HG02970 (cell line): ENCODE data around the gene IRGQ.

Experiments used
- ATAC-seq: cut with Tn5 transposase; IDR thresholded peaks from one replicate; pipeline ENCODE4 v1.9.1; 2021; ENCODE audit warnings: mild to moderate bottlenecking, moderate library complexity, moderate number of reproducible peaks; ENCODE audit not compliant: unreplicated experiment, low FRiP score

Gene IRGQ

DNA sequence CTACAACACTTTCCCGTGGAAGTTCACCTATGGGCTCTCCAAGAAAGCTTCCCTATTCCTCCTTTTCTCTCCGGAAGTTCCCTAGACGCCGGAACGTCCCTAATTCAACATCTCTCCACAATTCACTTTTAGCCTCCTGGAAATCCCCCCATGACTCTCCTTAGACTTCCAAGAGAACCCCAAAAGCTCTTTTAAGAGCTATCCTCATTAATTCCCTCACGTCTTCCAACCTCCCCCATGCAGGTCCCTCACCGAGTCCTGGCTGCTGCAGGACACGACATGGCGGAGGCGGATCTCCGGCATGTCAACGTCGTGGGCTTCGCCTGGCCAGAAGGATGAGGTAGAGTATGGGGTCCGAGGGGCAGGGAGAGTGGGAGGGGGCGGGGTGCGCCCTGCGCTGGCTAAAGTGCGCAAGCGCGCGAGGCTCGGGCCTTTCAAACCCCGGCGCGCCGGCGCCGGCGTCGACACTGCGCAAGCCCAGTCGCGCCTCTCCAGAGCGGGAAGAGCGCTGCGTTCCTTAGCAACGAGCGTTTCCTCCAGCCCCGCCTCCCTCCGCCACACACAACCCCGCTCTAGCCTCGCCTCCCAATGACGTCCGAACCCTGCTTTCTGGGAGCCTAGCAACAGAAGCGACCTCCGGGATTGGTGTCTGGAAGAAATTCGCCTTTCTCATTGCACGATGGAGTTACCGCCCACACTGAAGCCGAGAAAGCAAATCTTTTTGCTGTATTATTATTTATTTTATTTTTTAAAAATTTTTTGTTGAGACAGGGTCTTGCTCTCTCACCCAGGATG lies 20.6 kb downstream of the IRGQ start, which contains the start of the genes PINLYP and XRCC1:
Gene PINLYP (plus strand): TSS at position 646 of the 795 bp plus-strand sequence. CDS start 1,391 bp downstream, outside the sequence.
Gene XRCC1 (minus strand): TSS at position 372 of the 795 bp plus-strand sequence. CDS start 69 bp downstream, at position 303.
- ATAC-seq, result peak; percentile 91

DNA sequence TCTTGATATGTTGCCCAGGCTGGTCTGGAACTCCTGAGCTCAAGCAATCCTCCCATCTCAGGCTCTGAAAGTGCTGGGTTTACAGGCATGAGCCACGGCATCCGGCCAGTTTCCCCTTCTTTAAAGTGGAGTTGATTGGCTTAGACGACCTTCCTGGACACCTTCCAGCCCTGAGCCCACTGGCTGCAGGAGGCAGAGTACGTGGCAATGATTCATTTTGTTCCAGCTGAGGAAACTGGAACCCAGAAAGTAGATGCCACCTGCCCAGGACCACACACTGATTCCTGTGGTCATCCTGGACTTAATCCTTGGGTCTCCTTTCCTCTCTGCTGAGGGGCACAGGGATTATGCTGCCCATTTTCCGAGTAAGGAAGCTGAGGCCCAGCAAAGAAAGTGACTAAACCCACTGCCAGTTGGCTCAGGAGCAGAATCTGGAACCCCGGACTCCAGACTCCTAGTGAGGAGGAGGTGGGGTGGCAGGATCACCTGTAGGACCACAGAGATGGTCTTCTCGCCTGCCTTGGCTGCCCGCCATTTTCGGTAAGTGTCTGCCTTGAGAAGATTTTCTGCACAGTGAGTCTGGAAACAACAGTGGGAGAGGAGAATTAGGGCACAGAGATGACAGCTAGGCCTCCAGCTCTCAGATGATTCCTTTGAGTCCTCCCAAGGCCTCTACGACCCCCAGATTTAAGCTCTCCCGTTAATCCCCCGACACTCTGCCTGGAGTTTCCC lies 21.3 kb downstream of the IRGQ start:
- ATAC-seq, result no peak

DNA sequence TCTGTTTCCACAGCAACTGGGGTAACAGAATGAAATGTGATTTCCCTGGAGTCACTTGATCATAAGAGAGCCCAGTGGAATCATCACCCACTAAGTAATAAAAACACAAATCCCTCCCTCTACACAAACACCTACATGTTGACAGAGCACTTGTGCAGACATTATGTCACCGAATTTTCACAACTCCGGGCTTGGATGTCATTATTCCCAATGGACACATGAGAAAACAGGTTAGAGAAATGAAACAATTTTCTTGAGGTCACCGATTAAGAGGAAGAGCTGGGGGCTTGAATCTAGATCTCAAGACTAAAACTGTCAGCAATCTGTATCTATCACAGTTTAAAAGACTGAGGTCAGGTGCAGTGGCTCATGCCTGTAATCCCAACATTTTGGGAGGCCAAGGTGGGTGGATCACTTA lies 23.8 kb downstream of the IRGQ start:
- ATAC-seq, result no peak

DNA sequence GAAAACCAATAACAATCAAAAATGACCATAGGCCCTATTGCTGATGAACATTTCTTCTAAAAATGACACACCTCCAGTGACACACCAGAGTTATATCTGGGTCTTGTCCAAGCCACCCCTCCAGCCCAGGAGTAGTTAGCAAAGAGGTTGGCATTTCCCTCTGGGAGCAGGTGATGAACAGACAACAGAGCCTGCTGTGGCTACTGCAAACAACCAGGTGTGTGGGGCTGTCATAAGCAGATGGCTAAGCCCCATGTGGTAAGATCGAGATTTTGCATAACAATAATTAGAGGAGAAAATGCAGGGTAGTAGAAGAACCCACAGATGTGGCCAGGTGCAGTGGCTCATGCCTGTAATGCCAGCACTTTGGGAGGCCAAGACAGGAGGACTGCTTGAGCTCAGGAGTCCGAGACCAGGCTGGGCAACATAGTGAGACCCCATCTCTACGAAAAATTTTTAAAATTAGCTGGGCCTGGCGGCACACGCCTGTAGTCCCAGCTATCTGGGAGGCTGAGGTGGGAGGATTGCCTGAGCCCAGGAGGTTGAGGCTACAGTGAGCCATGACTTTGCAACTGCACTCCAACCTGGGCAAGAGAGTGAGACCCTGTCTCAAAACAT lies 25.7 kb downstream of the IRGQ start:
- no peak for ATAC-seq

GRCh38 chr19:43569657-43570056 lies 26.3 kb downstream of the IRGQ start:
- ATAC-seq, result no peak

- ATAC-seq, result no peak
Measured at GRCh38 chr19:43564800-43565199, 31.1 kb downstream of the IRGQ start.

DNA sequence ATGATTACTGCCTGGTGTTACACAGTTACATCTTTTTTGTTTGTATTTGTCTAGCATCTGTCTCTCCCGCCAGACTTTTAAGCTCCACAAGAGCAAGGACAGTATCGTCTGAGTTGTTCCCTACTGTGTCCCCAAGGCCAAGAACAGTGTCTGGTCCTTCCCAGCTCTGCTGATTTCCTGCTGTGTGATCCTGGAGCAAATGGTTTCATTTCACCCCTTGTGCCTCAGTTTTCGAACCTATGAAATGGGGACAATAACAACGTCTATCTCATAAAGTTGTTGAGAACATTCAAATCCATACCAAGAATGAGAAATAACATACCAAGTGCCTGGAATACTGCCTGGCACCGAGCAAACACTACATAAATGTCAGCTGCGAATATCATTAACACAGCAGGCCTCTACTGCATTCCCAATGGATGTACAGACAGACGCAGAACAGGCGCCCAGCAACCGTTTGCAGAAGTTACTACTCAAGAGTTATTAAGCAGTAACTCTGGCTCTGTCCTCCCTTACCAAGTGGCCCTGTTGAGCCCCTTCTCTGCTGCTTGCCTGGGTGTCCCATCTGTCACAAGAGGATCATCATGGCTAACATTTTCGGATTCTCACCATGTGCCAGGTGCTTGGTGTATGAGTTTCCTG lies 32.0 kb downstream of the IRGQ start:
- ATAC-seq, result no peak

DNA sequence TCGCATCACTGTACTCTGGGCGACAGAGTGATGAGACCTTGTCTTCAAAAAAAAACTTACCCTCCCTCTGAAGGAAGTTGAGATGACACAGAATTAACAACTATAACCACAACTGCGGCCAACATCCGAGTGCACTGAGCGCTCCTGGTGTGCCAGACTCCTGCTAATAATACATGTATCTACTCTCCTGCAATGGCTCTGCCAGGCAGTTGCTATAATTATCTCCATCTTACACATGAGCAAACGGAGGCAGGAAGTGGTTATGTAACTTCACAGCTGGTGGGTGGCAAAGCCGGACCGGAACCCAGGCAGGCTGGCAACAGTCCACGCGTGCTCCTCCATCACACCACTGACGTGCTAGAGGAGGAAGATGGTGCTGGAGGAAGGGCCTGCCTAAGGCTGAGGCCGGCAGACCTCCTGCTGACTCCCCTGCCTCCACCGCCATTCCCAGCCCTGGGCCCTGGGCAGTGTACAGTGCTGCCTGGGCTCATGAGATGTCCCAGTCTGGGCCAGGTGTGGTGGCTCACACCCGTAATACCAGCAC lies 33.2 kb downstream of the IRGQ start:
- ATAC-seq, result no peak

DNA sequence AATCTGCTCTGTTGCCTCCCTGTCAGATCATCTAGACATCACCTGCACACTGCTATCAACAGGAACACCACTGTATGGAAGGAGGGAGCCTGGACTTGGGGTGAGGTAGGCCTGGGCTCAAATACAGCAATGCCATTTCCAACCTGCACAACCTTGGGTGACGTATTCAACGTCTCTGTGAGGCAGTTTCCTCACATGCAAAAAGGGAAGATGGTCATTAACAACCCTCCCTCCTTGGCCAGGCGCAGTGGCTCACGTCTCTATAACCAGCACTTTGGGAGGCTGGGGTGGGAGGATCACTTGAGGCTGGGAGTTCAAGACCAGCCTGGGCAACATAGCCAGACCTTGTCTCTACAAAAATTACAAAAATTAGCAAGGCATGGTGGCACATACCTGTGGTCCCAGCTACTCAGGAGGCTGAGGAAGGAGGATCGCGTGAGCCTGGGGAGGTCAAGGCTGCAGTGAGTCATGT lies 33.7 kb downstream of the IRGQ start:
- no peak for ATAC-seq

GRCh38 chr19:43561139-43561970 lies 34.6 kb downstream of the IRGQ start:
- no peak for ATAC-seq

GRCh38 chr19:43560687-43561086 lies 35.2 kb downstream of the IRGQ start:
- ATAC-seq, result no peak

- ATAC-seq, result no peak
Measured at GRCh38 chr19:43555185-43555770, 40.7 kb downstream of the IRGQ start.

GRCh38 chr19:43554317-43554895 lies 41.5 kb downstream of the IRGQ start:
- ATAC-seq, result no peak

- ATAC-seq, result no peak
Measured at GRCh38 chr19:43553656-43554055, 42.3 kb downstream of the IRGQ start.

- no peak for ATAC-seq
Measured at GRCh38 chr19:43552616-43553015, 43.3 kb downstream of the IRGQ start.

GRCh38 chr19:43552198-43552450 lies 43.8 kb downstream of the IRGQ start:
- ATAC-seq, result no peak

DNA sequence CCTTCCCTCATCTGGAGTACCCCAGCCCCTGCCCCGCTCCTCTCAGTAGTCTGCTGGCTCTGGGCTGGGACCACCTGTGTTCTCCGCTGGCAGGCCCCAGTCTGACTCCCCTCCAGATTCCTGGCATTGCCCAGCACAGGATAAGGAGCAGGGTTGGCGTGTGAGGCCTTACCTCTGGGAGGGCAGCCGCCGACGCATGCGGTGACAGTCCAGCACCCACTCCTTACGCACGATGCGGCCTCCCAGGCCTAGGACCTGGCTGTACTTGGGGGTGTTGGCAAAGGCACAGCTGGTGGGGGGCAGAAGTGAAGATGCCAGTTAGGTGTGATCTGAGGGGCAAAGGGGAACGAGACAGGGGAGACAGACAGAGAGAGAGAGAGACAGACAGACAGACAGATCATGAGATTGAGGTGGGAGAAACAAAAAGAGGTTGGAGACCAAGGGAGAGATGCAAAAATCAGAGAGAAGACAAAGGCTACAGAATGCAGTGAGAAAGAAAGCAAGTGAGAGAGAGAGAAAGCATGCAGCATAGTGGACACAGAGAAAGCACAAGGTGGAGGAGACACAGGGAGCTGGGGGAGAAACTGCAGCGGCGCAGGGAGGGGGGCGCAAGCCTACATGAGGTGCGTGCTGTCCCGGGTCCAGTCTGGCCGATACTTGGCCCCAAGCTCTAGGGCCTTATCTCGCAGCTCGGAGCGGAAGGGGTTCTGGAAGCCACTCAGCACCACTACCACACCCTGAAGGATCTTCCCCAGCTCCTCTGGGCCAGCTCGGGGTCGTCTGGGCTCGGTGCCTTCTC lies 44.3 kb downstream of the IRGQ start:
- ATAC-seq, result no peak

DNA sequence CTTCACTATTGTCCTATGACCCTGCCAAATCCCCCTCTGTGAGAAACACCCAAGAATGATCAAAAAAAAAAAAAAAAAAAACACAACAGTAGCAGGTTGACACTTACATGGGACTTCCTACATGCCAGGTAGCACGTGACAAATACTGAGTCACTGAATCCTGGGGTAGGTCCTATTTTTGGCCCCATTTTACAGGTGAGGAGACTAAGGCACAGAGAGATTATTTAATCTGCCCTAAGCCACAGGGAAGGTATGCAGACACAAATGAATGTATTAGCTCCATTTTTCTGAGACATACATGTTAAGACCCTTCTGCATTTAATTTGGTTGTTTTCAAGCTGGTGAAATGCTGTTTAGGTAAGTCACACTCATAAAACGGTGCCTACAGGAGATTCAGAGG lies 47.2 kb downstream of the IRGQ start:
- ATAC-seq, result no peak
